ENCODE data around the gene SLC45A3.

Gene SLC45A3

GRCh38 chr1:205711105-205712048 is 31.1 kb upstream of the SLC45A3 start:
- CTCF ChIA-PET = interaction anchor here (0.6 to 10.0 kb wide), 42 partner anchors 9 to 371 kb away, joined by 3 to 359 read pairs (median 6); partner anchors contain the start of genes ELK4 and SLC45A3
- peaks cover 11 to 70% of the 10 kb centered on the region in 2 experiments for H3K36me3 ChIP-seq (ENCODE audit: control insufficient read depth in 2 of 2, insufficient read depth in 1 of 2, low read length in 2 of 2)
- no peak overlapping the region for H3K27ac ChIP-seq (ENCODE audit: extremely low read depth, low read depth, low read length)
- H3K4me1 ChIP-seq (ENCODE audit: control insufficient read depth, insufficient read depth, low read length) = peaks cover 7% of the 10 kb centered on the region
- no peaks in the 10 kb centered on the region for H3K9me3 ChIP-seq (ENCODE audit: control insufficient read depth, insufficient read depth, low read depth, low read length)
- TF ChIP-seq ZNF660 (tag by site-specific recombination; IDR thresholded peaks at IDR 0.05) (peak; percentile 94), ZFP3 (tag by site-specific recombination; IDR thresholded peaks at IDR 0.05; ENCODE audit: low read depth) (no peak), ZSCAN30 (tag by site-specific recombination; IDR thresholded peaks at IDR 0.05) (0 out of 2 replicates have a peak, but pooled peaks have one; percentile 31), ZNF843 (tag by site-specific recombination; IDR thresholded peaks at IDR 0.05) (no peak), ZNF16 (tag by site-specific recombination; IDR thresholded peaks at IDR 0.05; ENCODE audit: low read depth) (no peak), SP2 (tag by site-specific recombination; IDR thresholded peaks at IDR 0.05) (no peak), TRIM28 (IDR thresholded peaks at IDR 0.05; ENCODE audit: borderline replicate concordance, low read length) (0 out of 2 replicates have a peak, but pooled peaks have one; percentile 61), ZNF248 (tag by site-specific recombination; IDR thresholded peaks at IDR 0.05) (0 out of 2 replicates have a peak, but pooled peaks have one; percentile 53), ZBTB17 (tag by site-specific recombination; IDR thresholded peaks at IDR 0.05) (peak; percentile 25; the same call in 1 of the 2 replicates), ZEB2 (tag by site-specific recombination; IDR thresholded peaks at IDR 0.05) (0 out of 2 replicates have a peak, but pooled peaks have one; percentile 33), GLIS1 (tag by site-specific recombination; IDR thresholded peaks at IDR 0.05) (no peak), SCRT2 (tag by site-specific recombination; IDR thresholded peaks at IDR 0.05) (peak; percentile 81), SCRT1 (tag by site-specific recombination; IDR thresholded peaks at IDR 0.05; ENCODE audit: borderline replicate concordance) (0 out of 2 replicates have a peak, but pooled peaks have one; percentile 7), ZNF114 (tag by site-specific recombination; IDR thresholded peaks at IDR 0.05) (no peak), PRDM6 (tag by site-specific recombination; IDR thresholded peaks at IDR 0.05) (peak; percentile 51), ZNF654 (tag by site-specific recombination; IDR thresholded peaks at IDR 0.05; ENCODE audit: low read depth) (peak; percentile 94), SP7 (tag by site-specific recombination; IDR thresholded peaks at IDR 0.05) (0 out of 2 replicates have a peak, but pooled peaks have one; percentile 7), ZNF792 (tag by site-specific recombination; IDR thresholded peaks at IDR 0.05) (peak; percentile 68; the same call in 1 of the 2 replicates), ZNF664 (tag by site-specific recombination; IDR thresholded peaks at IDR 0.05) (peak; percentile 99), ZBTB48 (tag by site-specific recombination; IDR thresholded peaks at IDR 0.05) (peak; percentile 31; the same call in 1 of the 2 replicates), REPIN1 (tag by site-specific recombination; IDR thresholded peaks at IDR 0.05; ENCODE audit: low read depth) (peak; percentile 76; the same call in 1 of the 2 replicates)
- TF ChIP-seq, protein P1, sequence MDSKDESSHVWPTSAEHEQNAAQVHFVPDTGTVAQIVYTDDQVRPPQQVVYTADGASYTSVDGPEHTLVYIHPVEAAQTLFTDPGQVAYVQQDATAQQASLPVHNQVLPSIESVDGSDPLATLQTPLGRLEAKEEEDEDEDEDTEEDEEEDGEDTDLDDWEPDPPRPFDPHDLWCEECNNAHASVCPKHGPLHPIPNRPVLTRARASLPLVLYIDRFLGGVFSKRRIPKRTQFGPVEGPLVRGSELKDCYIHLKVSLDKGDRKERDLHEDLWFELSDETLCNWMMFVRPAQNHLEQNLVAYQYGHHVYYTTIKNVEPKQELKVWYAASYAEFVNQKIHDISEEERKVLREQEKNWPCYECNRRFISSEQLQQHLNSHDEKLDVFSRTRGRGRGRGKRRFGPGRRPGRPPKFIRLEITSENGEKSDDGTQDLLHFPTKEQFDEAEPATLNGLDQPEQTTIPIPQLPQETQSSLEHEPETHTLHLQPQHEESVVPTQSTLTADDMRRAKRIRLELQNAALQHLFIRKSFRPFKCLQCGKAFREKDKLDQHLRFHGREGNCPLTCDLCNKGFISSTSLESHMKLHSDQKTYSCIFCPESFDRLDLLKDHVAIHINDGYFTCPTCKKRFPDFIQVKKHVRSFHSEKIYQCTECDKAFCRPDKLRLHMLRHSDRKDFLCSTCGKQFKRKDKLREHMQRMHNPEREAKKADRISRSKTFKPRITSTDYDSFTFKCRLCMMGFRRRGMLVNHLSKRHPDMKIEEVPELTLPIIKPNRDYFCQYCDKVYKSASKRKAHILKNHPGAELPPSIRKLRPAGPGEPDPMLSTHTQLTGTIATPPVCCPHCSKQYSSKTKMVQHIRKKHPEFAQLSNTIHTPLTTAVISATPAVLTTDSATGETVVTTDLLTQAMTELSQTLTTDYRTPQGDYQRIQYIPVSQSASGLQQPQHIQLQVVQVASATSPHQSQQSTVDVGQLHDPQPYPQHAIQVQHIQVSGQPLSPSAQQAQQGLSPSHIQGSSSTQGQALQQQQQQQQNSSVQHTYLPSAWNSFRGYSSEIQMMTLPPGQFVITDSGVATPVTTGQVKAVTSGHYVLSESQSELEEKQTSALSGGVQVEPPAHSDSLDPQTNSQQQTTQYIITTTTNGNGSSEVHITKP (tag by site-specific recombination; IDR thresholded peaks at IDR 0.05) = peak; percentile 27; the same call in 1 of the 2 replicates
- TF ChIP-seq, protein P2, sequence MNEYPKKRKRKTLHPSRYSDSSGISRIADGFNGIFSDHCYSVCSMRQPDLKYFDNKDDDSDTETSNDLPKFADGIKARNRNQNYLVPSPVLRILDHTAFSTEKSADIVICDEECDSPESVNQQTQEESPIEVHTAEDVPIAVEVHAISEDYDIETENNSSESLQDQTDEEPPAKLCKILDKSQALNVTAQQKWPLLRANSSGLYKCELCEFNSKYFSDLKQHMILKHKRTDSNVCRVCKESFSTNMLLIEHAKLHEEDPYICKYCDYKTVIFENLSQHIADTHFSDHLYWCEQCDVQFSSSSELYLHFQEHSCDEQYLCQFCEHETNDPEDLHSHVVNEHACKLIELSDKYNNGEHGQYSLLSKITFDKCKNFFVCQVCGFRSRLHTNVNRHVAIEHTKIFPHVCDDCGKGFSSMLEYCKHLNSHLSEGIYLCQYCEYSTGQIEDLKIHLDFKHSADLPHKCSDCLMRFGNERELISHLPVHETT (tag by site-specific recombination; IDR thresholded peaks at IDR 0.05) = 0 out of 2 replicates have a peak, but pooled peaks have one; percentile 12
- POLR2A ChIA-PET = interaction anchor here (0.5 to 1.9 kb wide), 6 partner anchors 12 to 120 kb away, joined by 3 to 5 read pairs (median 3); partner anchors contain the start of gene ELK4
- H3K4me3 ChIP-seq (ENCODE audit: low read depth, low read length) = no peak overlapping the region
